ENCODE measurements around the gene CCDC142. TPM values are rescaled to one million over a fixed set of nuclear protein-coding genes. Genes with fewer than 3 reads are reported as not detected.
A peak's percentile ranks its signal among the peaks of the same experiment; 100 is the strongest.

CCDC142 gene
- total RNA-seq, 3 donors from 2014 or later (not counting 1 experiment from before 2014, with no cell fraction given): 14.9 to 25.2 (median 15.6) TPM

- Histone ChIP-seq H3K27ac (ENCODE audit: low read length) (no peak overlapping the region), H3K4me3 (ENCODE audit: low read length) (no peak overlapping the region), H3K9me3 (ENCODE audit: control insufficient read depth, insufficient read depth, low read length) (no peaks in the 10 kb centered on the region), H3K4me1 (ENCODE audit: control insufficient read depth, insufficient read depth, low read length) (no peaks in the 10 kb centered on the region), H3K36me3 (ENCODE audit: control insufficient read depth, insufficient read depth, low read length) (peaks cover 11% of the 10 kb centered on the region), H3K27me3 (ENCODE audit: control insufficient read depth, insufficient read depth, low read length) (no peaks in the 10 kb centered on the region)
- DNase-seq (no peak), ATAC-seq (no peak)
- H3K27ac Mint-ChIP-seq: no peak overlapping the region
- no peak for TF ChIP-seq CTCF (IDR thresholded peaks at IDR 0.05)
- H3K4me3 Mint-ChIP-seq: no peak overlapping the region
- H3K36me3 Mint-ChIP-seq: no peaks in the 10 kb centered on the region
- no peaks in the 10 kb centered on the region for H3K4me1 Mint-ChIP-seq
- WGBS (ENCODE audit: insufficient coverage): 94% methylated on average over 17 of the region's 18 CpGs
- no peaks in the 10 kb centered on the region for H3K9me3 Mint-ChIP-seq
- H3K27me3 Mint-ChIP-seq (ENCODE audit: low read depth in 2 of 2): no peaks in the 10 kb centered on the region
- intact Hi-C loops (cut with micrococcal nuclease): no loop called here
These were observed 53.0 kb downstream of the CCDC142 start for GRCh38 chr2:74429487-74430451.

GRCh38 chr2:74428675-74429074 is 54.1 kb downstream of the CCDC142 start:
- H3K27ac Mint-ChIP-seq: peak overlapping the region in 1 of 2 donors; percentile 5
- intact Hi-C loops (cut with micrococcal nuclease): no loop called here
- H3K9me3 Mint-ChIP-seq: no peaks in the 10 kb centered on the region
- Histone ChIP-seq H3K9me3 (ENCODE audit: control insufficient read depth, insufficient read depth, low read length) (no peaks in the 10 kb centered on the region), H3K27ac (ENCODE audit: low read length) (no peak overlapping the region), H3K36me3 (ENCODE audit: control insufficient read depth, insufficient read depth, low read length) (peaks cover 11% of the 10 kb centered on the region), H3K4me3 (ENCODE audit: low read length) (no peak overlapping the region), H3K4me1 (ENCODE audit: control insufficient read depth, insufficient read depth, low read length) (no peaks in the 10 kb centered on the region), H3K27me3 (ENCODE audit: control insufficient read depth, insufficient read depth, low read length) (no peaks in the 10 kb centered on the region)
- no peak overlapping the region for H3K4me3 Mint-ChIP-seq
- DNase-seq: no peak
- no peak for TF ChIP-seq CTCF (IDR thresholded peaks at IDR 0.05)
- no peaks in the 10 kb centered on the region for H3K27me3 Mint-ChIP-seq (ENCODE audit: low read depth in 2 of 2)
- H3K4me1 Mint-ChIP-seq: no peaks in the 10 kb centered on the region
- ATAC-seq: no peak
- 91% methylated on average over 3 of the region's 5 CpGs for WGBS (ENCODE audit: insufficient coverage)
- H3K36me3 Mint-ChIP-seq: no peaks in the 10 kb centered on the region

GRCh38 chr2:74427551-74427950 is 55.2 kb downstream of the CCDC142 start:
- H3K36me3 ChIP-seq (ENCODE audit: control insufficient read depth, insufficient read depth, low read length): peaks cover 11% of the 10 kb centered on the region
- WGBS (ENCODE audit: insufficient coverage): 88% methylated on average over 3 of the region's 3 CpGs
- intact Hi-C loops (cut with micrococcal nuclease): no loop called here

More at GRCh38 chr2:74427551-74427950, 55.2 kb downstream of the CCDC142 start:
- no peaks in the 10 kb centered on the region for H3K4me1 ChIP-seq (ENCODE audit: control insufficient read depth, insufficient read depth, low read length)
- no peaks in the 10 kb centered on the region for H3K36me3 Mint-ChIP-seq
- H3K4me1 Mint-ChIP-seq: peaks cover 0 to 6% of the 10 kb centered on the region in 2 donors
- no peak for DNase-seq
- H3K27me3 ChIP-seq (ENCODE audit: control insufficient read depth, insufficient read depth, low read length): no peaks in the 10 kb centered on the region
- ATAC-seq: no peak
- no peak overlapping the region for H3K4me3 Mint-ChIP-seq
- no peak for TF ChIP-seq CTCF (IDR thresholded peaks at IDR 0.05)
- no peak overlapping the region for H3K4me3 ChIP-seq (ENCODE audit: low read length)
- peak overlapping the region; percentile 17 to 96 for H3K27ac Mint-ChIP-seq
- no peaks in the 10 kb centered on the region for H3K9me3 ChIP-seq (ENCODE audit: control insufficient read depth, insufficient read depth, low read length)
- H3K27me3 Mint-ChIP-seq (ENCODE audit: low read depth in 2 of 2): no peaks in the 10 kb centered on the region
- H3K27ac ChIP-seq (ENCODE audit: low read length): no peak overlapping the region
- no peaks in the 10 kb centered on the region for H3K9me3 Mint-ChIP-seq
